ENCODE data around the gene CPNE8. TPM values are rescaled to one million over a fixed set of nuclear protein-coding genes. Genes with fewer than 3 reads are reported as not detected.
A peak's percentile ranks its signal among the peaks of the same experiment; 100 is the strongest.

CPNE8 gene
- polyA plus RNA-seq (ENCODE audit: insufficient read length in 4 of 4) = 10 to 100 TPM in 3 of 4 donors, 1 to 10 TPM in 1; 7.6 to 20.1 (median 13.4) TPM

DNA sequence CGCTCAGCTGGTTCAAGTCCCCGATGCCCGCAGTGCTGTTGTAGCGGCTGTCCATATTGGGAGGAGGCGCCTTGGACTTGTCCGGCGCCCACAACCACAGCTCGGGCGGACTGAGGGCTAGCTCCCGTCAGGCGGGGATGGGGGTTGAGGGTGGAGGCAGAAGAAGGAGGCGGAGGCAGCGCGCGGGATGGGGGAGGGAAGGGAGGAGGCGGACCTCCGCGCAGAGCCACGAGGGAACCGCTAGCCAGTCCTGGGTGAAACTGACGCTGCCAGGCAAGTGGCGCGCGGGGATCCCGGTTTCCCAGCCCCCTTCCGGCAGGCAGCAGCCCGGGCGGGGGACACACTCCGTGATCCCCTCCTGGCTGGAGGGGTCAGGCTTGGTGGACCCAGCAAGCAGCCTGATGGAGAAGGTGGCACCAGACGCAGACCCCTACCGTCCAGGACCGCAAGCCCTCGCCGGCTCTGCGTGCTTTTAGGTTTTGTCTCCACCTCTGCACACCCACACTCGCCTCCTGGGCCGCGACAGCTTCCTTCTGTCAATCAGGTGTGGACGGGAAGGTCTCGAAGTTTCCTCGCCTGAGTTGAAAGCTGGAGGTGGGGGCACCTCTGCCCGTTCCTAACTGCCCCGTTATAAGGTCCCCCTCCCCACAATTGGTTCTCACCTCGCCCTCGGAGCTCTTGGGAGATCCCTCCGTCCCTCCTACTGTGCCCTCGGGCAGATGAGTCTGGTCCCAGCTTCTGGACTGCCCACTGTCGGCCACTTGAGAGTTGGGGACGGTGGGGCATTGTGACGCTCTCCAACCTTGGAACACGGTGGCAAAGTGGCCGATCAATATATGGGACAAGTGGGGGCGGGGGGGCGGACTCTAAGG lies at the start of gene CPNE8:
Gene CPNE8 (minus strand): TSS at position 112 of the 872 bp plus-strand sequence. CDS start 57 bp downstream, at position 55.
- peak; percentile 12 to 25 (median 16) for DNase-seq (ENCODE audit: low read depth in 4 of 4, low spot score in 3 of 4)

DNA sequence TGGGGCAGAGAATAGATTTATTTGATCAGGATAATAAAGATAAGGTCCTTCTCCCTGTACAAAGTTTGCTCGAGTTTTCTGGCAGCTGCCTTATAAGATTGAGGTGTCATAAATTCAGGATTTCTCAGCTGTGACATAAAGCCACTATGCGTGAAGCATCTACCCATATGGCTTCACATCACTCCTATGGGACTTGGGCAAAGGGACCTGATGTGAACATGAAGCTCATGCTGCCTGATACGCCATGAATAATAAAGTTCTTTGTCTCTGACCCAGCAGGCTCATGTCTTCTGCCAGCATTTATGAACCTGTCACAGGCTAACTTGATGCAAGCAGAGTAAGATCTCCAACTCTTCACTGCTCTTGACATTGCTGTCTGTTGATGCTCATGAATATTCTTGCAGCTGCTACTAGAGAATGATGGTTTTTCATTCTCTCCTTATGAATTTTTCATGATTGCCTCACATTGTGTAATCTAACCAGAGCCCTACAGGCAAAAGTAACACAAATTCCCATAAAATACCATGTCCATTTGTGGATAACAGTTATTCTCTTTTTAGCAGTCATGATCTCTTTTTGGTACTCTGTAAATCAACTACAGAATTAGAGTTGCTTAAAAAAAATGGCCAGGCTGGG lies 49.0 kb upstream of the CPNE8 start:
- no peak for DNase-seq (ENCODE audit: low read depth in 4 of 4, low spot score in 3 of 4)

DNA sequence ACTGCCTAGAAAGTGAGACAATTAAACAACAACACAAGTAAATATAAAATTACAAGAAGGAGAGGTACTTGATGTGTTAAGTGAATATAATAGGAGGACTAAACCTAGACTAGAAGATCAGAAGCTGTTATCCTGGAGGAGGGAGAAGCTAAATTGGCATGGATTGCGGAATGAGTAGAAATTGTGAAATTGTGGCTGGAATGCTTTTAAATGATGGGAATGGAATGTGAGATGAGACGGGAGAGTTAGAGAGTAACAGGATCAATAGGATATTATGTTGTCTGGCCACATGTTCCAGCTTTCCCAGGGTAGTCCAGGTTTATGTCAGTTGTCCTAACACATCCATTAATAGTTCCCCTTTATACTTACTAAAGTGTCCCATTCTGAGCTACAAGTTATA lies 44.0 kb upstream of the CPNE8 start:
- DNase-seq (ENCODE audit: low read depth in 4 of 4, low spot score in 3 of 4) = no peak

DNA sequence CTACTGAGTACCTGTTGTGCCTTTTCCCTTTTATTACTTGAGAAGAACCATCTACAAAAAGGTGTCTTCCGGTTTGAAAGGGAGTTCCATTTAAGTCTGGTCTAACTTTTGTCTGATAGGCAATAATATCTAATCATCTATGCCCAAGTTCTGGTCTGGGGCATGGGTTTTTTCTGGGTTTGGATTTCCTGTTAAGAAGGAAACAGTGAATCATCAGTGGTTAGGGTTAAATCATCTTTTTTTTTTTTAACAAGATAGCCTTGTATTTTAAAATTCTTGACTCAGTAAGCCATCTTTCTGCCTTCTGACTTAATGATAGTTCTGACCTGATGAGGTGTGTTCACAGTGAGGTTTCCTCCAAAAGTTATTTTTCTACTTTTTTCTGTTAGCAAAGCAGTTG lies 29.3 kb upstream of the CPNE8 start:
- no peak for DNase-seq (ENCODE audit: low read depth in 4 of 4, low spot score in 3 of 4)

DNA sequence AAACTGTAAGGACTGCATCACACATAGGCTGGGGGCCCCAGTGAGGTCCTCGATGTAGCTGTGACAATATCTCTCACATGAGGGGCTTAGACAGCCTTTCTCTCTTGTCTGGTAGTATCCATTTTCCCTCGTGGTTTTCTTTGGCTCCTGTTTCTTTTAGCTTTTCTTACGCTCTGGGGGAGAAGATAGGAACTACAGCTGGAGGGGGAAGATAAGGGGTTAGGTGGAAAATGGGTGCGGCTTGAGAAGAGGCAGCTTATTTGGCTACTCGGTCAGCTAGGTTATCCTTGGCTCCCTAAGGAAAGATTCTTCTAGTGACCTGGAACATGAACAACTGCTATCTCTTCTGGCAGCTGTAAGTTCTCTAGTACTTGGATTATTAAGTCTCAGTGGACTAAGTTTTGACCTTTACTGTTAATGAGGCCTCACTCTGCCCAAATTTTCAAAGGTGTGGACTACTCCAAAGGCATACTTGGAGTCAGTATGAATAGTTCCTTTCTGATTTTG lies 28.7 kb upstream of the CPNE8 start:
- no peak for DNase-seq (ENCODE audit: low read depth in 4 of 4, low spot score in 3 of 4)

DNA sequence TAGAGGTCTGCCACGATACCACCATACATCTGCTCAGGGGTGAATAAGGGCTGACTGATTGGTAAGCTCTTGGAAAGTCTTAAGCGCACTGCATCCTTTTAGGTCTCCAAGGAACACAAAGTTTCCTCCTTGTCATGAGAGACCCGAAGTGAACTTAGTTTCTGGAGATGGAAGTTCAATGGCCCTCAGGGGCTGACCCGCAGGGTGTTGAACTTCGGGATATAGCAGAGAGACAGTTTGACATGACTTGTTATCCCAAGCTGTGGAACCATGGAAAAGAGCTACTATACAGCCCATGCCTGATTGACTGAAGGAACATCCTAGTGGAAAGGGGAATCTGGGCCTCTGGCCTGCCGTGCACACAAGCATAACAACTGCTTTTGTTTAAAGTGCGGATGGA lies 26.9 kb upstream of the CPNE8 start:
- DNase-seq (ENCODE audit: low read depth in 4 of 4, low spot score in 3 of 4) = no peak

DNA sequence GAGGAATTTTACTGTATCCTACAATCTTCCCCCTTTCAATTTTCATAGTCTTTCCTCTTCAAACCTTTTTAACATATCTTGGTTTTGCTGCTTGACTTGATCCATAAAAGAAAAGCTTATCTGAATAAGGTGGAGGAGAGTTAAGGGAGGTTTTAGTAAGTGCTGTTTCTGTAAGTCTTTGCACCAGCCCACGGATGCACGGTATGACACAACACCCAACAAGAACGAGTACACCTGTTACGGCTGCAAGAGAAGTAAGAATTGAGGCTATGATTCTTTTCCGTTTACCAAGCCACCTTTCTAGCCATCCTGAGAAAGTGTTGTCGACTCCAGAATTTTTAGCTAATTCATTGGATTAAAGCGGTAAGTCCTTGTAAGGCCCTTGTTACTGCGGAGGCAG lies 26.1 kb upstream of the CPNE8 start:
- no peak for DNase-seq (ENCODE audit: low read depth in 4 of 4, low spot score in 3 of 4)

DNA sequence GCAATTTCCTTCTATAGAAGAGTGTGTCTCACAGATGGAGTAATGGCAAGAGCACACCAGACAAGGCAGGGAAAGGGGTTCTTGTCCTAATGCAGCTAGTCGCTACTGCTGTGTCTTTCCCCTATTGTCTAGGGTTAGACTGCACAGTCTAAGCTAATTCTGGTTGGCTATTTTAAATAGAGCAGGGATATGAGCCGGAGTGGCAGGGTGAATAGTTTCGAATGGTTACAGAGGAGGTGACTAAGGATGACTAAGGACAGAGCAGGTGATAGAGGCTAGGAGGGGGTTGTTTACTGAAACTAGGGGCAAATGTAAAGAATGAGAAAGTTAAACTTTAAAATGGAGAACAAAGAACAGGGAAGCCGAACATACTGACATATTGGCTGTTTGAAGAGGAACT lies 25.6 kb upstream of the CPNE8 start:
- no peak for DNase-seq (ENCODE audit: low read depth in 4 of 4, low spot score in 3 of 4)

DNA sequence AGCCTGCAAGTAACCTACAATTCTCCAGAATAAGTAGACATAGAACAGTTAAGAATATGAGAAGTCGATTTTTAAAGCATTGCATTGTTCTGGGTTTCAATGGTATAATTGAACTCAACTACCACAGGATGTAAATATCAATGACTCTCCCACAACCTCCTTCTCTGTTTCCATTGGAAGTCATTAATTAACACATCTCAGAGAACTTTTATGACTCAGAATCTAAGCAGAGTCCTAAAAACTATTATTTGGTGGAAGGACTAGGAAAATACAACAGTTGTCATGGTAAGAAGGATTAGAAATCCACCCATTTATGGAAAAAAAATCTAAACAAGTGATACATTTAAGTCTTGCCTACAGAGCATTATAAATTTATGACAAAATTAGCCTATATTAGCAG lies 21.1 kb upstream of the CPNE8 start:
- no peak for DNase-seq (ENCODE audit: low read depth in 4 of 4, low spot score in 3 of 4)

DNA sequence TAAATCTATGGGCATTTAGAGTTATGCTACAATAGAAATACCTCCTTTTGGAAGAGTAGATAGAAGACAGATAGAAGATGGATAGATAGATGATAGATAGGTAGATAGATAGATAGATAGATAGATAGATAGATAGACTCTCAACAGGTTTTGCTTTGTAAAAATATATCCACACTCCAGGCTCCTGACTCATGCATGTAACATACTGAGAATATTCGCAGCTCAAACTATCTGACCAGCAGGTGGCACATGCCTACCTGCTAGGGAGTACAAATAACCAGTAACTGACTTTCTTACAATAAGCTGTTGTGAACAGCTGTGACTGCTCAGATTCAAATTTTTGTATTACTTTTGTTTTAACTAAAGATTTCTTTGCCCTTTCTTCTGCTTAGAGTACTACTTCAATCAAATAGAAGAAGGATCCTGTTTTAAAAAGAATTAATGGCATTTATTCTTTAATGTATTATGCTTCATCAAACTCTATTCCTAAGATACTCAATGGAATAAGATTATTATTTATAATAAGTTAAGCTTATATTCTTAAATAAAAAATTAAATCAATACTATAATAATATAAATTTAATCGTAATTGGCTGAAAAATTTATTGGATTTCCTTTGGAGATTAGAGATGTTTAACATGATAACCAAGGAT lies 15.8 kb upstream of the CPNE8 start:
- DNase-seq (ENCODE audit: low read depth in 4 of 4, low spot score in 3 of 4) = peak in 3 of 4 donors; percentile 20 to 29 (median 24)

DNA sequence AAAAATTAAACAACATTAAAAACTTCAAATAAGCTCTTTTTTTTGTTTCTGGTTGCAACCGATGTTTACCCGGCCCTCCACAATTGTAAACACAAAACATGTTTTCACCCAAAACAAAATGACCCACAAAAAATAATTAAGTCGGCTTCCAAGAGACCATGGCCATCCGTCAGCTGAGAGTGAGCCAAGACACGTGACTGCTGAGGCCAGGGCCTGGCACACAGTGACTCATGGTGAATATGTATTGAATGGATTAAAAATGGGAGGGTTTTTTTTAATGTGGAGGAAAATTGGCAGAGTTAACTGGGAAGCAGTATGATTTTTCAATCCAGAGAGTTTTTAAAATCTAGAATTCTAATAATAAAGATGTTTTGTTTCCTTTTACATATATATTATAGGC lies 13.8 kb upstream of the CPNE8 start:
- DNase-seq (ENCODE audit: low read depth in 4 of 4, low spot score in 3 of 4) = no peak

DNA sequence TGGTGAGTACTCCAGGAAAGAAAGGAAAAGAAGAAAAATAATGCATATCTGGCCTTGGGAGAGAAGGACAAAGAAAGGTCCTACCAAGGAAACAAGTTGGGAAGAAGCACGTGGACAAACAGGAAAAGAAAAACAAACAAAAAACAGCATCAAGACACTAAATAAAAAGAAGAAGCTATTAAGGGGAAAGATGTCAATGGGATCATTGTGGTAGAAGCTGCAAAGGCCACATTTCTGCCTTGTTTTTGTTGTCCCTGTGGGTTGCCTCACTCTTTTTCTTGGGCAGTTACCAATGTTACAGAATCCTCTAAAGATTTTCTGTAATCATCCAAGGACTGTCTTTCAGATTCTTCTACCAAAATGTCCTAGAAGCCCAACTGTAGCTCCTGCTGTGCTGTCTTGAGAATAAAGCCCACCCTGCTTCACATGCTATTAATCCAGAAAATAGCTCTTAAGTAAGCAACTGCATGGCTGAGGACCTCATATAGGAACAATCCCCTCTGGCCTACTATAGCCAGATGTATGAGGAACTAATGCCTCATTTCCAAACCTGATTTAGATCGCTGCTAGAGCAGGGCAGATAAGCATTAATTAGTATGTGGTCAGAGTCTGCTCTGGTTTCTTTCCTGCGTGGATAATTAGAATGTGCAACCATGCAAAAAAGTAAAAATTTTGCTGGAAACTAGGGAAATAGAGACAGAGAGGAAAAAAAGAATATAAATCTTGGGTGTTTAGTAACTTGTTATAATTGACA lies 10.2 kb upstream of the CPNE8 start:
- no peak for DNase-seq (ENCODE audit: low read depth in 4 of 4, low spot score in 3 of 4)

DNA sequence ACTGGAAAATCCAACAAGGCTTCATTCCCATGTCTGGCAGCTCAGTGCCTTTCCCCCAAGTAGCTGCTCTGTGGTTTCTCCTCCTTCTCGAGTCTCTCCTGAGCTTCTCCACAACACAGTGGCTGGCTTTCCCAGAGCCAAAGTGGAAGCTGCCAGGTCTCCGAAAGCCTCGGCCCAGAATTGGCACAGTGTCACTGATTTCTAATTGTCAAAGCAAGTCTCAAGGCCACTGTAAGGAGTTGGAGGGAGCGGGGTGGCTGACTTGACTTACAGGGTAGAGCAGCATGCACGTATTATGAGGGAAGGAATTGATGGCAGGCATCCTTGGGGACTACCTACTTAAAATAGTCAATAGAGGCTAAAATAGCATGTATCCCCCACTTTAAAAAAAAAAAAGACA lies 6.7 kb upstream of the CPNE8 start:
- DNase-seq (ENCODE audit: low read depth in 4 of 4, low spot score in 3 of 4) = no peak

DNA sequence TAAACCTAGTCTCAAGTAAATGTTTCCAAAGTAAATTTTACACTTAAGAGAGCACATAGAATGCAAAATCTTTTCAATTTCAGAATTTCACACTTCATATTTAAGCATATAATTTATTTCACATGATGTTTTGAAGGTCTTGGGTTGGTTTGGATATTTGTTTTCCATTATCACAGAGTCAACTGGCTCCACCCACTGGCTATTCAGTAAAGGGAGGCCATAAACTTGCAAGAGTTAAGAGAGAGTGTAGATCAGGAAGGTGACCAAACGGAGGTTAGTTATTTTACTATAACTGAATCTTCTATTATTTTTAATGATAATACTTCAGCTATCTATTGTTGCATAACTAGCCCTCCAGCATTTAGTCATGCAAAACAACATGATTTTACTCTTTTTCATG lies 6.2 kb upstream of the CPNE8 start:
- DNase-seq (ENCODE audit: low read depth in 4 of 4, low spot score in 3 of 4) = no peak

DNA sequence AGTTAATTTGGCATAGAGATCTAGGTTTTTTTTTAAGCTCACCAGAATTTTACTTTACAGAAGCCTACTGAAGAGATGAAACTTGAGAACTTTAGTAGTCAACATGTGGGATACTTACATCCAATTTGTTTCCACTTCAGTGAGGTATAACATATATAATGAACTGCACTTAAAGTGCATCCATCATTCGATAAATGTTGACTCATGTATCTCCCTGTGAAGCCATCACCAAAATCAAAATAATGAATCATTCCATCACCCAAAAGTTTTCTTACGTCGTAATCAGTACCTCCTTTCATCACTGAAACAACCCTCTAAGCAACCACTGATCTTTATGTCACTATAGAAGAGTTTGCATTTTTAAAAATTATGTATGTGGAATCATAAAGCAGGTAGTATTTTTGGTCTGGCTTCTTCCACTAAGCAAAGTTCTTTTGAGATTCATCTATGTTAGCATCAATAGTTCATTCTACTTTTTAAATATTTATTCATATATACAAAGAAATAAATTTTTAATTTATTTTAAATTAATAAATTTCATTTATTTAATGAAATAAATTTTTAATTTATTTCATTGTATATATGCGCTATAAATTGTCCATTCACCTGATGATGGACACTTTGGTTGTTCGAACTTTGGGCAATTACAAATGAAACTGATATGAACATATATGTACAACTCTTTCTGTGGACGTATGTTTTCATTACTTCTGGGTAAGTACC lies 2.0 kb upstream of the CPNE8 start:
- DNase-seq (ENCODE audit: low read depth in 4 of 4, low spot score in 3 of 4) = no peak

DNA sequence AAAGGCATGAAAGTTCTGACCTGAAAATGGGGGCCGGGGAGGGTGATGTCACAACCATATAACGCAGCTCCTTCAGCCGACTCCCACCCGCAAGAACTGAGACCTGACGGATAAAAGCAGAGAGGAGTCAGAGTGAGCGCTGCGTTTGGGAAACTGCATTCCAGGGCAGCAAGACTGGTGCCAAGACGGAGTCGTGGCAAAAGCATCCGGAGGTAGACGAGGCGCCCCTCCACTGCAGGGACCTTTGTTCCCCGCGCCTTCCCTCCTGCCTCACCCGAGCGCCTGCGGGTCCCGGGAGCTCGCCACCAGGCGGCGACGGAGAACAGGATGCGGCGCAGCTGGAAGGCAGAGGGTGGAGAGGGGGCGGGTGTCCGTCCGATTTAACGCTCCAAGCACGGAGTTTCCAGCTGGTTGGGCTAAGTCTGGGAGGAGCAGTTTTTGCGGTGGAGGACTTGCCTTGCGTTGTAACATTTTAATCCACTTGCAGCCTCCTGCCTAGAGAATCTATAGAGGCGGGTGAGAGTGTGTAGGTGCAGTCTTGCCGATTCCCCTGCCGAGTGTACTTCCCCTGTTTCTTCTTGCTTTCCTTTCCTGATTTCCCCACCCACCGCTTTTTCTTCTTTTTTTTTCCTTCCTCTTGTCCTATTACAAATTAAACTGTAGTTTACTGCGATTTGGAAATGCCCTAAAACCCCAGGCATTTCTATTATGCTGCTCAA lies 1.2 kb upstream of the CPNE8 start:
- DNase-seq (ENCODE audit: low read depth in 4 of 4, low spot score in 3 of 4) = peak; percentile 71 to 78 (median 76)

DNA sequence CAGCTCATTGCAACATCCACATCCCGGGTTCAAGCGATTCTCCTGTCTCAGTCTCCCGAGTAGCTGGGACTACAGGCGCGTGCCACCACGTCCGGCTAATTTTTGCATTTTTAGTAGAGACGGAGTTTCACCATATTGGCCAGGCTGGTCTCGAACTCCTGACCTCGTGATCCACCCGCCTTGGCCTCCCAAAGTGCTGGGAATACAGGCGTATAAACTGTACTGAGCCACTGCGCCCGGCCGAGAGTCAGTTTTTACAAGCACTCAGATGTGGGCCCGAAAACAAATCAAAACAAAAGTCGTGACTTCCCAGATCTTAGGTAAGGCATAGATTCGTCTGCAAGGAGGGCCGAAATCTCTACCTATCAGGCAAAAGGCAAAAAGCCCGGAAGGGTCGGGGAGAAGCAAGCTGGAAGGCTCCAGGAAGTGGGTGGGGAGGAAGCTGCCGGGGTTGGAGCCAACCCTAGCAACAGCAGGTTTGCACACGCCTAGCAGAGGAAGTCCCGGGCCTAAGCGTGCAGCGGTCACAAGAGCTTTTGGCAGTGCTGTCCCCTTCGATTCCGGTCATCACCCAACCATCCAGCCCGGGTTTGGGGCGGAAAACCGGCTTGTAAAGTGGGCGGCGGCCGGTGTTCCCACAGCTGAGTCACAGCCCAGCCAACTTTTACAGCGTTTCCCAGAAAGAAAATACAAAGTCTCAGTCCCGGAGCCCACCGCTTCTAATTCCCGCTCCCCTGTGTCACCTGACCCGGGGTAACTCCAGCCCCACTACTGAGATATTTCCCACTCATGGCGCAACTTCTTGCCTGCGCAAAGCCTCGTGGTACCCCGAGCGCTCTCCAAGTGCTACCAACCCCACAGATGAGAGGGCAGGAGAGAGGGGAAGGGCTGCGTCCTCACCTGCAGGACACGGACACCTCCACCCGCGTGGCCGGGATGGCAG lies 583 bp downstream of the CPNE8 start:
- peak in 3 of 4 donors; percentile 20 to 31 (median 29) for DNase-seq (ENCODE audit: low read depth in 4 of 4, low spot score in 3 of 4)

DNA sequence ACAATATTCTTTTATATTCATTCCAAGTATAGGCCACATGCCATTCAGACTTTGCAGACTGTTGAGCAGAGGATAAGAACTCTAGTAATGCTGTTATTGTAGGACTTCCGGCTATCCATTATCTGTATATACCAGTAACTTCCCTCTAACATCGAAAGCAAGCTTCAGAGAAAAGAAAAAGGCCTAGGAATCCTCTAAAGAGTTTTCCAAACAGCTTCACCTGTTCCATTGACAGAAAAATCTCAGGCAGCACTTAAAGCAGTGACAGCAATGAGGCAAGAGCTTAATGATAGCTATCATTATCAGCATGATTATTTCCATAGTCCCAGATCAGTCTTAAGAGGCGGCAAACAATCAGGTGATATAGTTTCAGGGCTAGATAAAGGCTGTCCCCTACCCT lies 1.8 kb downstream of the CPNE8 start:
- DNase-seq (ENCODE audit: low read depth in 4 of 4, low spot score in 3 of 4) = no peak
